GM23248 (cell line): ENCODE results near the gene C22orf31.

ENCODE experiments used
- EZH2 ChIP-seq: fragments of 200-600 bp; sonication (generic); IDR thresholded peaks from 2 replicates; pipeline ENCODE4 v1.6.1; 2018; ENCODE audit warnings: antibody characterized with exemption, mild to moderate bottlenecking; ENCODE audit not compliant: insufficient read depth, poor library complexity, severe bottlenecking
- EZH2phosphoT487 ChIP-seq: fragments of 200-600 bp; sonication (generic); IDR thresholded peaks from 2 replicates; pipeline ENCODE4 v1.6.1; 2018; ENCODE audit warnings: antibody characterized with exemption, moderate library complexity, mild to moderate bottlenecking, low read depth; ENCODE audit not compliant: insufficient read depth

DNA sequence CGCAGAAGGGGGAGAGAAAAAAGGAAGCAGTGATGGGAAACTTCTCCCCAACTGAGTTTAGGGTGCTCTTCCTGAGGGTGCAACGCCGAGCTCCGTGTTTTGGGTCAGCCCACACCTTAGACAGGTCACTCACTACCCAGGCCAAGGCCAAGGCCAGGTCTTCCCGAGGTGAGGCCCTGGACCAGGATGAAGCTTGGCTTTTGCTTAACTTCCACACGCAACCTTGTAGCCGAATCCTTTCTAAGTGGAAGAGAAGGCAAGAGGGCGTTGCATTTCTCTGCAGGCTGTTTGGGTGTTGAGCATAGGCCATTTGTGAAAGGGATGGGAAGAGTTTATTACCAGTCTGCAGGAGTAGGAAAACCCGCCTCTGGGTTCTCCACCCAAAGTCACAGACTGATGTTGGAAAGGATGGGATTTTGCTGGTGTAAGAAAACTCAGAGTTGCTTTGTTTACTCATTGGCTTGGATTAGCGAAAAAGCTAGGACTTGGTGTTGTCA is 12.7 kb upstream of the C22orf31 start:
- TF ChIP-seq EZH2phosphoT487 = no peak
- no peak for TF ChIP-seq EZH2
